HG02852 (cell line): ENCODE results near the gene MS4A3.
"Not testable (repeated sequence)": the region's sequence is repeated elsewhere in the genome, so short reads cannot be mapped to it uniquely, and the experiment has no call there.

Experiments
- ATAC-seq: cut with Tn5 transposase; IDR thresholded peaks from one replicate; pipeline ENCODE4 v1.9.1; 2021; ENCODE audit warnings: mild to moderate bottlenecking, moderate library complexity; ENCODE audit not compliant: unreplicated experiment

MS4A3 gene

GRCh38 chr11:60088364-60088763 is 31.9 kb downstream of the MS4A3 start, which contains the start of gene MS4A2:
MS4A2 (plus strand) TSS chr11:60088664; CDS start chr11:60088766, 102 bp downstream.
- no peak for ATAC-seq

- ATAC-seq: no peak
Observed at GRCh38 chr11:60095477-60096120, 39.1 kb downstream of the MS4A3 start.

- no peak for ATAC-seq
Observed at GRCh38 chr11:60097189-60097588, 40.7 kb downstream of the MS4A3 start.

GRCh38 chr11:60098508-60098907 is 42.0 kb downstream of the MS4A3 start:
- no peak for ATAC-seq

- ATAC-seq: no peak
Observed at GRCh38 chr11:60100516-60100915, 44.1 kb downstream of the MS4A3 start.

- not testable (repeated sequence) for ATAC-seq
Observed at GRCh38 chr11:60101368-60101767, 44.9 kb downstream of the MS4A3 start.

GRCh38 chr11:60104471-60105115 is 48.1 kb downstream of the MS4A3 start:
- ATAC-seq: not testable (repeated sequence)

GRCh38 chr11:60108631-60109030 is 52.2 kb downstream of the MS4A3 start:
- ATAC-seq: not testable (repeated sequence)

GRCh38 chr11:60111793-60112192 is 55.3 kb downstream of the MS4A3 start:
- ATAC-seq: no peak

- no peak for ATAC-seq
Observed at GRCh38 chr11:60116996-60117790, 60.7 kb downstream of the MS4A3 start.

- no peak for ATAC-seq
Observed at GRCh38 chr11:60118338-60118737, 61.9 kb downstream of the MS4A3 start.

- ATAC-seq: no peak
Observed at GRCh38 chr11:60119710-60120109, 63.2 kb downstream of the MS4A3 start.
